HEK293T (cell line): ENCODE data around the gene ZNF618.

Experiments used
- FOXK2 ChIP-seq: fragments of 450-650 bp; IDR thresholded peaks from 2 replicates; pipeline ENCODE4 v1.6.1; 2016; ENCODE audit warnings: mild to moderate bottlenecking
- FOXM1 ChIP-seq: fragments of 450-650 bp; IDR thresholded peaks from 2 replicates; pipeline ENCODE4 v1.6.1; 2017; ENCODE audit warnings: mild to moderate bottlenecking, borderline replicate concordance

GRCh38 chr9:114055061-114055460 is 179.0 kb downstream of the ZNF618 start:
- TF ChIP-seq FOXM1 (no peak), FOXK2 (no peak)
